ENCODE measurements around the gene NLGN4Y.

Gene NLGN4Y

DNA sequence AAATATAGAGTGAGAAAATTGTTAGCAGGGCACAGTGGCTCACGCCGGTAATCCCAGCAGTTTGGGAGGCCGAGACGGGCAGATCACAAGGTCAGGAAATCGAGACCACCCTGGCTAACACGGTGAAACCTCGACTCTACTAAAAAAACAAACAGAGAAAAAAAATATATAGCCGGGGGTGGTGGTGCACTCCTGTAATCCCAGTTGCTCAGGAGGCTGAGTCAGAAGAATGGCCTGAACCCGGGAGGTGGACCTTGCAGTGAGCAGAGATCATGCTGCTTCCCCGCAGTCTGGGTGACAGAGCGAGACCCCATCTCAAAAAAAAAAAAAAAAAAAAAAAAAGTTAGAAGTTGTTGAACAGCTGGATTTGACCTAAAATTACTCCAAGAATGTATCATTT is 269.3 kb downstream of the NLGN4Y start:
- H3K36me3 ChIP-seq (ENCODE audit: control insufficient read depth in 2 of 2, insufficient read depth in 2 of 2, low read length in 2 of 2), result no peaks in the 10 kb centered on the region
- no peak overlapping the region for H3K27ac ChIP-seq (ENCODE audit: low read length)
- H3K4me3 ChIP-seq (ENCODE audit: low read length in 2 of 2), result no peak overlapping the region
- H3K4me1 ChIP-seq (ENCODE audit: control insufficient read depth, insufficient read depth, low read length), result no peaks in the 10 kb centered on the region
- no peak overlapping the region for H3K9ac ChIP-seq (ENCODE audit: low read length in 2 of 2)
- no peaks in the 10 kb centered on the region for H3K9me3 ChIP-seq (ENCODE audit: control insufficient read depth in 2 of 2, low read length in 2 of 2)
- no peaks in the 10 kb centered on the region for H3K27me3 ChIP-seq (ENCODE audit: control insufficient read depth in 1 of 2, insufficient read depth in 2 of 2, low read length in 2 of 2)

DNA sequence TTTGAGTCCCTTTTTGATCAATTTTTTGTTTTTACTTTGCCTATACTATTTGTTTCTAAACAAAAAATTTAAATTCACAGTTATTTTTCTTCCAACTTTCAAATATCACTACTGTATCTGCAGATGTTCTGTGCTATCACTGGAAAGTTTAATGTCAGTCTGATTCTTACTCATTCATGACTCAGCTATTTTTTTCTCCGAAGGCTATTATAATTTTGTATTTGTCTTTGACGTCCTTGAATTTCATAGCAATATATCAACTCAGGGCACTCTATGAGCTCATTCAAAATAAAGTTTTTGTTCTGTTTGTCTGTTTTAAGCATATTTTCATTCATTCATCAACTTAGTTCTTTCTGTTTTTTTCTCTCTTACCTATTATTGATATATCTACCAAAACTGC is 273.7 kb downstream of the NLGN4Y start:
- H3K27me3 ChIP-seq (ENCODE audit: control insufficient read depth in 1 of 2, insufficient read depth in 2 of 2, low read length in 2 of 2), result no peaks in the 10 kb centered on the region
- no peaks in the 10 kb centered on the region for H3K36me3 ChIP-seq (ENCODE audit: control insufficient read depth in 2 of 2, insufficient read depth in 2 of 2, low read length in 2 of 2)
- H3K9ac ChIP-seq (ENCODE audit: low read length in 2 of 2), result no peak overlapping the region
- no peaks in the 10 kb centered on the region for H3K4me1 ChIP-seq (ENCODE audit: control insufficient read depth, insufficient read depth, low read length)
- no peaks in the 10 kb centered on the region for H3K9me3 ChIP-seq (ENCODE audit: control insufficient read depth in 2 of 2, low read length in 2 of 2)
- no peak overlapping the region for H3K4me3 ChIP-seq (ENCODE audit: low read length in 2 of 2)
- no peak overlapping the region for H3K27ac ChIP-seq (ENCODE audit: low read length)

DNA sequence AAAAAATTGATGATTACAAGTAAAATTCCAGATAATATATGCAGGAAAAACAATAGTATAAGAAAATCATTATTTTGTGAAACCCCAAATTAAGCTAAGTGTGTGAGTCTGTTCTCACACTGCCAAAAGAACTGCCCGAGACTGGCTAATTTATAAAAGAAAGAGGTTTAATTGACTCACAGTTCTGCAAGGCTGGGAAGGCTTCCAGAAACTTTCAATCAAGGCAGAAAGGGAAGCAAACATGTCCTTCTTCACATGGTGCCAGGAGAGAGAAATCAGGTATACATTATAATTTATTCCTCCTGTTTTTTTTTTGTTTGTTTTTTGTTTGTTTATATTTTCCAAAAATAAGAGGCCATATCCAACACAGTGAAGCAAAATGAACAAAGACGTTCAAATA is 276.8 kb downstream of the NLGN4Y start:
- Histone ChIP-seq H3K9ac (ENCODE audit: low read length in 2 of 2) (no peak overlapping the region), H3K4me3 (ENCODE audit: low read length in 2 of 2) (no peak overlapping the region), H3K27me3 (ENCODE audit: control insufficient read depth in 1 of 2, insufficient read depth in 2 of 2, low read length in 2 of 2) (no peaks in the 10 kb centered on the region), H3K4me1 (ENCODE audit: control insufficient read depth, insufficient read depth, low read length) (no peaks in the 10 kb centered on the region), H3K9me3 (ENCODE audit: control insufficient read depth in 2 of 2, low read length in 2 of 2) (no peaks in the 10 kb centered on the region), H3K36me3 (ENCODE audit: control insufficient read depth in 2 of 2, insufficient read depth in 2 of 2, low read length in 2 of 2) (no peaks in the 10 kb centered on the region), H3K27ac (ENCODE audit: low read length) (no peak overlapping the region)

DNA sequence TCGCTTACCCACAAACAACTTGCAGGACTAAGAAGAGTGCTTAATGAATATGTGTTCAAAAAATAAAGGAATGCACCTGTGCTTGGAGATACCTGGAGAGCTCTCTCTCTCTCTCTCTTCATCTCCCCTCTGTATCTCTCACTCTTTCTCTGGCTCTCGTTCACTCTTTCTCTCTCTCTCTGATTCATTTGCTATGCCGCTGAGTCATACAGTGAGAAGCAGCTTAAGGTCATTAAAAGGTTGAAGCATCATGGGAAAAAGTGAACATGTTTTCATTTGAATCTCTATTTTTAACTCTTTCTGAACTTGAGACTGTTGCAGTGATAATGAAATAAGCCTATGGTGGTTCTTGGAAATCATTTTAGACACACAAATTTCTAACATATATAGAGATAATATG is 277.8 kb downstream of the NLGN4Y start:
- no peaks in the 10 kb centered on the region for H3K27me3 ChIP-seq (ENCODE audit: control insufficient read depth in 1 of 2, insufficient read depth in 2 of 2, low read length in 2 of 2)
- no peak overlapping the region for H3K9ac ChIP-seq (ENCODE audit: low read length in 2 of 2)
- no peak overlapping the region for H3K4me3 ChIP-seq (ENCODE audit: low read length in 2 of 2)
- H3K36me3 ChIP-seq (ENCODE audit: control insufficient read depth in 2 of 2, insufficient read depth in 2 of 2, low read length in 2 of 2), result no peaks in the 10 kb centered on the region
- no peak overlapping the region for H3K27ac ChIP-seq (ENCODE audit: low read length)
- no peaks in the 10 kb centered on the region for H3K9me3 ChIP-seq (ENCODE audit: control insufficient read depth in 2 of 2, low read length in 2 of 2)
- no peaks in the 10 kb centered on the region for H3K4me1 ChIP-seq (ENCODE audit: control insufficient read depth, insufficient read depth, low read length)

DNA sequence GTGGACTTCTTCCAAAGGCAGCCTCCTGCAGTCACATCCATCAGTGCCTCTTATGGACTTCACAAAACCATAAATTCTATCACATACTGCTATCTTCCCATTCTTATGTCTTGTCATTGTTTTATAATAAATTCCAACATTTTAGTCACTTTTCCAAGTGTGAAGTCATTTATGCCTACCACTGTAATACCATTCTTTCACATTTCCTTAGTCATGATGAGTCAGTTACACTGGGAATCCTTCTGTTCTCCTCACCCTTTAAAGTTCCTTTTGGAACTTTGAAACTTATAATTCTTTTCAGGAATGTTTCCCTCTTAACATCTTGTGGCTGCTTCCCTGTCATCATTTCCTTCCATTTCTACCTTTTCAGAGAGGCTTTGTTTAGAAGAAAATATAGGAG is 279.7 kb downstream of the NLGN4Y start:
- Histone ChIP-seq H3K4me3 (ENCODE audit: low read length in 2 of 2) (no peak overlapping the region), H3K27me3 (ENCODE audit: control insufficient read depth in 1 of 2, insufficient read depth in 2 of 2, low read length in 2 of 2) (no peaks in the 10 kb centered on the region), H3K9ac (ENCODE audit: low read length in 2 of 2) (no peak overlapping the region), H3K36me3 (ENCODE audit: control insufficient read depth in 2 of 2, insufficient read depth in 2 of 2, low read length in 2 of 2) (no peaks in the 10 kb centered on the region), H3K9me3 (ENCODE audit: control insufficient read depth in 2 of 2, low read length in 2 of 2) (no peaks in the 10 kb centered on the region), H3K4me1 (ENCODE audit: control insufficient read depth, insufficient read depth, low read length) (no peaks in the 10 kb centered on the region), H3K27ac (ENCODE audit: low read length) (no peak overlapping the region)

DNA sequence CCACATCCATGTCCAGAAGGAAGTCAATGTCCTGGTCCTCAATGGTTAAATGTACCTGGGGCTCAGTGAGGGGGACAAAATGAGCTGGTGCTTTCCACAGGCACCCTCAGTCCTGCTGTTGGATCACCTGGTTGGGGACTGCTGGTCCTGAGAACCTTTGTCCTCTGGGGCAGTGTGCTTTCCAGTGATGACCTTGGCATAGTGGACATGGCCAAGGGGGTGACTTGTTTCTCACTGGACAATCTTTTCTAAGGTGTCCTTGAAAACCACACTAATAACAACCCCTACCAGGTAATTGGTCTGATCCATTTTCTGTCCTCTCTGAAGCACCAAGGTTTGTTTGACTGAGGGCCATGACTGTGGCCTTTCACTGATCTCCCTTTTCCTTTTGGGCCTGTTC is 294.1 kb downstream of the NLGN4Y start:
- Histone ChIP-seq H3K36me3 (ENCODE audit: control insufficient read depth in 2 of 2, insufficient read depth in 2 of 2, low read length in 2 of 2) (no peaks in the 10 kb centered on the region), H3K4me1 (ENCODE audit: control insufficient read depth, insufficient read depth, low read length) (no peaks in the 10 kb centered on the region), H3K9me3 (ENCODE audit: control insufficient read depth in 2 of 2, low read length in 2 of 2) (no peaks in the 10 kb centered on the region), H3K27me3 (ENCODE audit: control insufficient read depth in 1 of 2, insufficient read depth in 2 of 2, low read length in 2 of 2) (no peaks in the 10 kb centered on the region), H3K4me3 (ENCODE audit: low read length in 2 of 2) (no peak overlapping the region), H3K27ac (ENCODE audit: low read length) (no peak overlapping the region), H3K9ac (ENCODE audit: low read length in 2 of 2) (no peak overlapping the region)

DNA sequence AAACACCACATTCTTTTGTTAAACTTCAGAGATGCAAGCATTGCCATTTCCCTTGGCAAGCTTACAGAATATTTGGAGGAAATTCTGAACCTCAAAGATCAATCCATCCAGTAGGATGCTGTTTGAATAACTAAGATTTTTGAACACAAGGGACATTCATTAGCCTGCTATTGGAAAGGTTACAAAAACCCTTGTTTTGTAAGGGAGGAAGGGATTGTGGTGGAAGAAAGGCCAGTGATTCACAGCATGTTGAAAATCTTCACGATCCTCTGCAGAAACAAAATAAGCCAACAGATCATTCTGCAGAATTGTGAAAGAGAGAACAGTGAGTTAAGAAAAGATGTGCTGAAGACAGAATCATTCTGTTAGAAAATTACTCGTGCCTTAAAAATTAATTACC is 297.9 kb downstream of the NLGN4Y start:
- Histone ChIP-seq H3K27ac (ENCODE audit: low read length) (no peak overlapping the region), H3K9me3 (ENCODE audit: control insufficient read depth in 2 of 2, low read length in 2 of 2) (no peaks in the 10 kb centered on the region), H3K27me3 (ENCODE audit: control insufficient read depth in 1 of 2, insufficient read depth in 2 of 2, low read length in 2 of 2) (no peaks in the 10 kb centered on the region), H3K4me3 (ENCODE audit: low read length in 2 of 2) (no peak overlapping the region), H3K9ac (ENCODE audit: low read length in 2 of 2) (no peak overlapping the region), H3K36me3 (ENCODE audit: control insufficient read depth in 2 of 2, insufficient read depth in 2 of 2, low read length in 2 of 2) (no peaks in the 10 kb centered on the region), H3K4me1 (ENCODE audit: control insufficient read depth, insufficient read depth, low read length) (no peaks in the 10 kb centered on the region)

DNA sequence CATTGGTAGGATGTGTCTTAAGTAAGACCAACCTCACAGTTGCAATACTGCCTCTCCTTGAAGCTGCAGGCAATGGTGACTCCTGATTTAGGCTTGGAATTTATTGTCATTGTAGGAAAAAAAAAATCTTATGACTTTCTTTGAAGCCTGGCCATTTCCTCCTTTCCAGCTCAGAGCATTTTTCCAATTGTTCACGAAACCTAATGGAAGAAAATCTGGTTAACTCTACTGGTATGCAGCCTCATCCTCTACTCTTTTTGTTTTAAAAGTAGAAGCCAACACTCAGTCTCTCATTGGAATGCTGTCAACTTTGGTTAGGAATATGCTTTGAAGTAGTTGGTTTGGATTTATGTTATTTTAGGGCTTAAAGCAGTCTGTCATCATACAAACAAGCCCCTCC is 298.6 kb downstream of the NLGN4Y start:
- H3K9ac ChIP-seq (ENCODE audit: low read length in 2 of 2), result no peak overlapping the region
- H3K27ac ChIP-seq (ENCODE audit: low read length), result no peak overlapping the region
- no peaks in the 10 kb centered on the region for H3K9me3 ChIP-seq (ENCODE audit: control insufficient read depth in 2 of 2, low read length in 2 of 2)
- H3K4me3 ChIP-seq (ENCODE audit: low read length in 2 of 2), result no peak overlapping the region
- H3K4me1 ChIP-seq (ENCODE audit: control insufficient read depth, insufficient read depth, low read length), result no peaks in the 10 kb centered on the region
- H3K27me3 ChIP-seq (ENCODE audit: control insufficient read depth in 1 of 2, insufficient read depth in 2 of 2, low read length in 2 of 2), result no peaks in the 10 kb centered on the region
- no peaks in the 10 kb centered on the region for H3K36me3 ChIP-seq (ENCODE audit: control insufficient read depth in 2 of 2, insufficient read depth in 2 of 2, low read length in 2 of 2)

DNA sequence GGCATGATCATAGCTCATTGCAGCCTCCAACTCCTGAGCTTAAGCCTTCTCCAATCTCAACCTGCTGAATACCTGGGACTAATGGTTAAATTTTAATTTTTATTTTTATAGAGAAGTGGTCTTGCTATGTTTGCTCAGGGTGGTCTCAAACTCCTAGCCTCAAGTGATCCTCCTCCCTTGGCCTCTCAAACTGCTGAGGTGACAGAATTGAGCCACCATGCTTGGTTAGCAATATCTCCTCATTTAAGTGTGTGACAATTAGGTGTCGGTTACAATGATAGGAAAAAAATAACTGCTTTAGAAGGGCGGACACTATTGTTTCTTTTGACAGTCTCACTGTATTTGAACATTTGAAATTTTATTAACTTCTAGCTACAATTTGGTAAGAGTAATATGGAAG is 300.3 kb downstream of the NLGN4Y start:
- no peaks in the 10 kb centered on the region for H3K36me3 ChIP-seq (ENCODE audit: control insufficient read depth in 2 of 2, insufficient read depth in 2 of 2, low read length in 2 of 2)
- no peaks in the 10 kb centered on the region for H3K4me1 ChIP-seq (ENCODE audit: control insufficient read depth, insufficient read depth, low read length)
- H3K9ac ChIP-seq (ENCODE audit: low read length in 2 of 2), result no peak overlapping the region
- no peaks in the 10 kb centered on the region for H3K27me3 ChIP-seq (ENCODE audit: control insufficient read depth in 1 of 2, insufficient read depth in 2 of 2, low read length in 2 of 2)
- H3K27ac ChIP-seq (ENCODE audit: low read length), result no peak overlapping the region
- no peak overlapping the region for H3K4me3 ChIP-seq (ENCODE audit: low read length in 2 of 2)
- H3K9me3 ChIP-seq (ENCODE audit: control insufficient read depth in 2 of 2, low read length in 2 of 2), result no peaks in the 10 kb centered on the region

DNA sequence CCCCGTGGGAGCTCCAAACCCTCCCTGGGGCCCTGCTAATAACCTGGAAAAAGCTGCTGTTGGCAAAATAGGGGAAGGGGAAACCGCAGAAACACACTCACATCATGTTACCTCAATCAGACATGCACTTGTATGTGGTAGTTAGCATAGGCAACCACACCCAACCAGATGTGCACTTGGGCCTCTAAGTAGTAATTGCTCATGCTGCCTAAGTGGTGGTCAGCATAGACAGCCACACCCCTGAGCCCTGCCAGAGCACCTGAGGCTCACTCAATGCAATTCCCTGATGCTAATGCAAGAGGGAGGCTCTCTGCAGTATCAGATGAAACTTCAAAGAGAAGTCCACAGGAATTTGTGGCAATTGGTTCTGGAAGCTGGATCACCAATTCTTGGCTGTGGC is 301.4 kb downstream of the NLGN4Y start:
- Histone ChIP-seq H3K9me3 (ENCODE audit: control insufficient read depth in 2 of 2, low read length in 2 of 2) (no peaks in the 10 kb centered on the region), H3K27ac (ENCODE audit: low read length) (no peak overlapping the region), H3K4me1 (ENCODE audit: control insufficient read depth, insufficient read depth, low read length) (no peaks in the 10 kb centered on the region), H3K27me3 (ENCODE audit: control insufficient read depth in 1 of 2, insufficient read depth in 2 of 2, low read length in 2 of 2) (no peaks in the 10 kb centered on the region), H3K4me3 (ENCODE audit: low read length in 2 of 2) (no peak overlapping the region), H3K9ac (ENCODE audit: low read length in 2 of 2) (no peak overlapping the region), H3K36me3 (ENCODE audit: control insufficient read depth in 2 of 2, insufficient read depth in 2 of 2, low read length in 2 of 2) (no peaks in the 10 kb centered on the region)

DNA sequence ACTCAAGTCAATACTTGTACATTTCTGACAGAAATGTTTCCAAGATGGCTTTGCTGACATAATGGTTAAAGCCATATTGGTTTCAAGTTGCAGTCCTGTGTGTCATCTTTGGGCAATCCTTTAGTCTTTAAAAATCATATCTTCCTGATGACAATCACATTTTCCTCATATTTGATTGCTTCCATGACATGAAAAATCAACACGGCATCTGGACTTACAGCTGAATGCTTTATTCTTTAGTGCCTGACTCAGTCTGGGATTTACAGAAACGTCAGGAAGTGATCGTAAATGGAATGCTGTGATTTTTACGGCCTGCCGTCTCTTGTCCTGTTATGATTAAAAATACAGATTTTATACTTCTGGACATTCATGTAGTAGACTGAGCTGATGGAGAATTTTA is 304.2 kb downstream of the NLGN4Y start:
- Histone ChIP-seq H3K9me3 (ENCODE audit: control insufficient read depth in 2 of 2, low read length in 2 of 2) (no peaks in the 10 kb centered on the region), H3K36me3 (ENCODE audit: control insufficient read depth in 2 of 2, insufficient read depth in 2 of 2, low read length in 2 of 2) (no peaks in the 10 kb centered on the region), H3K9ac (ENCODE audit: low read length in 2 of 2) (no peak overlapping the region), H3K27ac (ENCODE audit: low read length) (no peak overlapping the region), H3K4me3 (ENCODE audit: low read length in 2 of 2) (no peak overlapping the region), H3K4me1 (ENCODE audit: control insufficient read depth, insufficient read depth, low read length) (no peaks in the 10 kb centered on the region), H3K27me3 (ENCODE audit: control insufficient read depth in 1 of 2, insufficient read depth in 2 of 2, low read length in 2 of 2) (no peaks in the 10 kb centered on the region)
